Lower lobe of right lung (tissue), 2 donors: ENCODE data around the gene MYZAP. TPM values are rescaled to one million over a fixed set of nuclear protein-coding genes. Genes with fewer than 3 reads are reported as not detected.

Experiments
- ATAC-seq, 2 donors: fragments of 200-7000 bp; cut with Tn5 transposase; one replicate each; pipeline ENCODE4 v1.9.1; 2020 to 2022; ENCODE audit warnings: mild to moderate bottlenecking in 2 of 2, moderate library complexity in 2 of 2
- DNase-seq: peaks from one replicate; pipeline ENCODE4 v3.0.0-alpha.2; 2020
- H3K27ac ChIP-seq: fragments of 200-600 bp; one replicate; pipeline ENCODE4 v1.8.0; 2022
- H3K27me3 ChIP-seq: fragments of 200-600 bp; one replicate; pipeline ENCODE4 v1.8.0; 2022; ENCODE audit warnings: low read depth
- H3K36me3 ChIP-seq: fragments of 200-600 bp; one replicate; pipeline ENCODE4 v1.8.0; 2022; ENCODE audit warnings: mild to moderate bottlenecking
- H3K4me1 ChIP-seq: fragments of 200-600 bp; one replicate; pipeline ENCODE4 v1.8.0; 2022
- H3K4me3 ChIP-seq: fragments of 200-600 bp; one replicate; pipeline ENCODE4 v1.8.0; 2022; ENCODE audit warnings: mild to moderate bottlenecking
- H3K9me3 ChIP-seq: fragments of 200-600 bp; one replicate; pipeline ENCODE4 v1.8.0; 2022
- CTCF ChIP-seq: fragments of 200-600 bp; IDR thresholded peaks from one replicate; pipeline ENCODE4 v1.8.0; 2022; ENCODE audit warnings: antibody characterized with exemption, mild to moderate bottlenecking
- intact Hi-C: fragments of 100-400 bp; cut with DNase I; formaldehyde crosslinking; loops from one replicate; pipeline ENCODE4 v1.11.0; 2022
- long read RNA-seq: library from polyadenylated mRNA; unstranded; transcript quantifications from one replicate; pipeline ENCODE4 v2.0.0, GENCODE V29; 2021
- total RNA-seq: library from RNA; stranded (reverse); fragmentation: NEBNext Ultra II Directional; extraction: Animal tissue kit (Norgen Biotek cat#: 25700); gene quantifications from one replicate; pipeline ENCODE4 v1.2.1, GENCODE V29; 2021
- donor health status: DM: no; HTN: yes; CAD: no; lungs with severe emphysema.

MYZAP gene
- total RNA-seq, result 41.3 TPM
- long read RNA-seq, transcript MYZAP-201 (13 exons, 2,361 nt), result major isoform, 148 of 159 reads
- long read RNA-seq, partial matches to known transcripts, result 0 of 159 reads
- long read RNA-seq, other reads (novel, unspliced or antisense), result 8 of 159 reads

GRCh38 chr15:57591822-57592367, at the start of gene MYZAP:
MYZAP (plus strand) TSS chr15:57591904; CDS start chr15:57592035, 131 bp downstream.
- Histone ChIP-seq H3K27me3 (no peaks in the 10 kb centered on the region), H3K4me1 (peaks cover 49% of the 10 kb centered on the region), H3K27ac (peak within 1 kb of the TSS; percentile 77), H3K36me3 (no peaks in the 10 kb centered on the region), H3K9me3 (no peaks in the 10 kb centered on the region), H3K4me3 (peak within 1 kb of the TSS; percentile 68)
- DNase-seq (peak; percentile 75), ATAC-seq (peak; percentile 92 to 95)
- intact Hi-C loops, result no loop called here
- TF ChIP-seq CTCF, result no peak

GRCh38 chr15:57542505-57542817, 49.2 kb upstream of the MYZAP start:
- H3K4me3 ChIP-seq, result no peak overlapping the region
- no peaks in the 10 kb centered on the region for H3K9me3 ChIP-seq
- ATAC-seq (peak in 1 of 2 donors; percentile 12), DNase-seq (no peak)
- peaks cover 35% of the 10 kb centered on the region for H3K36me3 ChIP-seq
- TF ChIP-seq CTCF, result peak; percentile 4
- peaks cover 12% of the 10 kb centered on the region for H3K4me1 ChIP-seq
- intact Hi-C loops, result no loop called here
- no peak overlapping the region for H3K27ac ChIP-seq
- H3K27me3 ChIP-seq, result no peaks in the 10 kb centered on the region

- ATAC-seq (no peak), DNase-seq (no peak)
- Histone ChIP-seq H3K27me3 (no peaks in the 10 kb centered on the region), H3K27ac (no peak overlapping the region), H3K9me3 (no peaks in the 10 kb centered on the region), H3K36me3 (peaks cover 38% of the 10 kb centered on the region), H3K4me1 (peaks cover 12% of the 10 kb centered on the region), H3K4me3 (no peak overlapping the region)
- intact Hi-C loops, result no loop called here
- no peak for TF ChIP-seq CTCF
These were observed 46.7 kb upstream of the MYZAP start for GRCh38 chr15:57544848-57545480.

- Histone ChIP-seq H3K27ac (no peak overlapping the region), H3K36me3 (peaks cover 37% of the 10 kb centered on the region), H3K27me3 (no peaks in the 10 kb centered on the region), H3K4me1 (peaks cover 22% of the 10 kb centered on the region), H3K4me3 (no peak overlapping the region), H3K9me3 (no peaks in the 10 kb centered on the region)
- DNase-seq (no peak), ATAC-seq (no peak)
- intact Hi-C loops, result no loop called here
- no peak for TF ChIP-seq CTCF
These were observed 45.7 kb upstream of the MYZAP start for GRCh38 chr15:57545995-57546394.

- Histone ChIP-seq H3K4me3 (no peak overlapping the region), H3K4me1 (peaks cover 27% of the 10 kb centered on the region), H3K9me3 (no peaks in the 10 kb centered on the region), H3K27me3 (no peaks in the 10 kb centered on the region), H3K36me3 (peaks cover 34% of the 10 kb centered on the region), H3K27ac (no peak overlapping the region)
- TF ChIP-seq CTCF, result no peak
- no peak for ATAC-seq
- DNase-seq, result no peak
- intact Hi-C loops, result no loop called here
These were observed 44.4 kb upstream of the MYZAP start for GRCh38 chr15:57547243-57547755.
